GM06990 (cell line): ENCODE data around the gene CHAF1B.
"Not testable (repeated sequence)": the region's sequence is repeated elsewhere in the genome, so short reads cannot be mapped to it uniquely, and the experiment has no call there.

Experiments
- DNase-seq: peaks from one replicate; pipeline ENCODE4 v3.0.0-alpha.2; 2011; ENCODE audit not compliant: insufficient read length; ENCODE audit errors: extremely low read depth
- H3K27me3 ChIP-seq: replicated peaks from 2 replicates; pipeline ENCODE4 v1.6.0; 2011; ENCODE audit warnings: low read length; ENCODE audit not compliant: control insufficient read depth, insufficient read depth
- H3K36me3 ChIP-seq: 2 replicates; pipeline ENCODE4 v1.5.1; 2011; ENCODE audit warnings: low read length; ENCODE audit not compliant: control insufficient read depth, insufficient read depth
- H3K4me3 ChIP-seq: replicated peaks from 2 replicates; pipeline ENCODE4 v1.5.1; 2011; ENCODE audit warnings: low read depth, mild to moderate bottlenecking, control low read depth, low read length
- TF ChIP-seq, protein P1 (sequence below): IDR thresholded peaks from 2 replicates; pipeline ENCODE4 v1.5.1; 2011; ENCODE audit warnings: low read length, control low read depth, mild to moderate bottlenecking, inconsistent platforms; ENCODE audit not compliant: insufficient read depth, poor library complexity, severe bottlenecking

The CHAF1B gene

DNA sequence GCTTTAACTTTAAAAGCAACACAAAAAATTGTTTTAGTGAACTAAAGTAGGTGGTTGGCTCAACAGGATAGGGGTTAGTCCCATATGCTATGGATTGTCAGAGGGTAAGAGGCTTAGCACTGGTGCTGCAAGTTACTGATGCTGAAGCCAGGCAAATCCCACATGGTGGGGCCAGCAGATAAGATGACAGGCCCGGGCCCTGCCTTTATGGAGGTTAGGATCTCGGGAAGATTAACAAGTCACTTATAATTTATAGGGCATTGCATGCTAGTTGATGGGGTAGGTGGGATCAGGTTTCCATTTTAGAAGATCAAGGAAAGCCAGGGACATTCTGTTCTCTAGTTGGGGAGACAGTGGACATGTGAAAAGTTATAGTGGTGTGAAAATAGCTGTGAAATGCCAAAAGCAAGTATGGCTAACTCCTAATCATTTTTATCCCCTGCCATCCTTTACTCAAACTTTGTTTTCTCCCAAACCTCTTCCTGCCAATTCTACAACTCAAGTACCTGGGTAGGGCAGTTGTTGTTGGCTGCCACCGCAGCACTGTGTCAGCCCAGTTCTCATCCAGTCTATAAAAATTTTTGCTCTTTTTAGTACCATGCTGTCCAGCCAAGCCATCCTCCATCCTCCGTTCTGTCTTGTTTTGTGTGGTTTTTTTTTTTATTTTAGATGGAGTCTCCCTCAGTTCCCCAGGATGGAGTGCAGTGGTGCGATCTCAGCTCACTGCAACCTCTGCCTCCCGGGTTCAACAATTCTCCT is 10.3 kb downstream of the CHAF1B start:
- DNase-seq: no peak
- no peaks in the 10 kb centered on the region for H3K27me3 ChIP-seq
- TF ChIP-seq, protein P1, sequence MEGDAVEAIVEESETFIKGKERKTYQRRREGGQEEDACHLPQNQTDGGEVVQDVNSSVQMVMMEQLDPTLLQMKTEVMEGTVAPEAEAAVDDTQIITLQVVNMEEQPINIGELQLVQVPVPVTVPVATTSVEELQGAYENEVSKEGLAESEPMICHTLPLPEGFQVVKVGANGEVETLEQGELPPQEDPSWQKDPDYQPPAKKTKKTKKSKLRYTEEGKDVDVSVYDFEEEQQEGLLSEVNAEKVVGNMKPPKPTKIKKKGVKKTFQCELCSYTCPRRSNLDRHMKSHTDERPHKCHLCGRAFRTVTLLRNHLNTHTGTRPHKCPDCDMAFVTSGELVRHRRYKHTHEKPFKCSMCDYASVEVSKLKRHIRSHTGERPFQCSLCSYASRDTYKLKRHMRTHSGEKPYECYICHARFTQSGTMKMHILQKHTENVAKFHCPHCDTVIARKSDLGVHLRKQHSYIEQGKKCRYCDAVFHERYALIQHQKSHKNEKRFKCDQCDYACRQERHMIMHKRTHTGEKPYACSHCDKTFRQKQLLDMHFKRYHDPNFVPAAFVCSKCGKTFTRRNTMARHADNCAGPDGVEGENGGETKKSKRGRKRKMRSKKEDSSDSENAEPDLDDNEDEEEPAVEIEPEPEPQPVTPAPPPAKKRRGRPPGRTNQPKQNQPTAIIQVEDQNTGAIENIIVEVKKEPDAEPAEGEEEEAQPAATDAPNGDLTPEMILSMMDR: no peak
- no peak overlapping the region for H3K4me3 ChIP-seq
- H3K36me3 ChIP-seq: peaks cover 2% of the 10 kb centered on the region

DNA sequence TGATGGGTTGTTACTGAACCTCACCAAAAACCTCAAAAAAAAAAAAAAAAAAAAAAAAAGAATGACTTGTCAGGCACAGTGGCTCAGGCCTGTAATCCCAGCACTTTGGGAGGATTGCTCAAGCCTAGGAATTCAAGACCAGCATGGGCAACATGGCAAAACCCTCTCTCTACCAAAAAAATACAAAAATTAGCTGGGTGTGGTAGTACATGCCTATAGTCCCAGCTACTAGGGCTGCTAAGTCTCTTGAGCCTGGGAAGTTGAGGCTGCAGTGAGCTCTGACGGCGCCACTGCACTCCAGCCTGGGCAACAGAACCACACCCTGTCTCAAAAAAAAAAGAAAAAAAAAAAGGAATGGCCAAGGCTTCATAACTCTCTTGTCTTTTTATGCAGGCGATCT is 11.1 kb downstream of the CHAF1B start:
- H3K4me3 ChIP-seq: no peak overlapping the region
- DNase-seq: no peak
- H3K27me3 ChIP-seq: no peaks in the 10 kb centered on the region
- TF ChIP-seq, protein P1: no peak
- peaks cover 2% of the 10 kb centered on the region for H3K36me3 ChIP-seq

DNA sequence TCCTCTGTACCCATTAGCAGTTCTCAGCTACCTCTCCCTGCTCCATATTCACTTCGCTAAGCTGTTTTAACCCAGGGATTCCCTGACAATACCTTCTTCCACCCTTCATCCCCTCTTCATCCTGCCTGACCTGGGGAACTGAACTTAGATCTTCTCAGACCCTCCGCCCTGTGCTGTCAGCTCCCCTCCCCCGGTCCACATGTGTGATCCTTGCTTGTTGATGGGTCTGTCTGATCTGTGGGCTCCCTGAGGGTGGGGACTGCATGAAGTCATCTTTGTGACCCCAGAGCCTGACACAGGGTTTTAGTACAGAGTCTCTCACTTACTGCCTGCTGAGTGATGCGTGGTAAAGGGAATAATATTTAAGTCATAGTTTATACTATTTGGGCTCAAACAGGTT is 11.8 kb downstream of the CHAF1B start:
- H3K4me3 ChIP-seq: no peak overlapping the region
- peaks cover 2% of the 10 kb centered on the region for H3K36me3 ChIP-seq
- TF ChIP-seq, protein P1: no peak
- H3K27me3 ChIP-seq: no peaks in the 10 kb centered on the region
- DNase-seq: no peak

DNA sequence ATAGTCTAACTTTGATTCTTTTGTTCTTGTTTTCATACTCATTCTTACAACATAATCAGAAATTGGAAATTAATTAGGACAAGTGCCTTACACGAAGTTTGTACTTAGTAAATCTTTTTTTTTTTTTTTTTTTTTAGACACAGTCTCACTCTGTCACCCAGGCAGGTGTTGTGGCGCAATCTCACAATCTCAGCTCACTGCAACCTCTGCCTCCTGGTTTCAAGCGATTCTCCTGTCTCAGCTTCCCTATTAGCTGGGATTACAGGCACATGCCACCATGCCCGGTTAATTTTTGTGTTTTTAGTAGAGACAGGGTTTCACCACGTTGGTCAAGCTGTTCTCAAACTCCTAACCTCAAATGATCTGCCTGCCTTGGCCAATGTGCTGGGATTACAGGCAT is 12.4 kb downstream of the CHAF1B start:
- H3K4me3 ChIP-seq: no peak overlapping the region
- H3K36me3 ChIP-seq: peaks cover 2% of the 10 kb centered on the region
- TF ChIP-seq, protein P1: no peak
- no peaks in the 10 kb centered on the region for H3K27me3 ChIP-seq
- DNase-seq: no peak

DNA sequence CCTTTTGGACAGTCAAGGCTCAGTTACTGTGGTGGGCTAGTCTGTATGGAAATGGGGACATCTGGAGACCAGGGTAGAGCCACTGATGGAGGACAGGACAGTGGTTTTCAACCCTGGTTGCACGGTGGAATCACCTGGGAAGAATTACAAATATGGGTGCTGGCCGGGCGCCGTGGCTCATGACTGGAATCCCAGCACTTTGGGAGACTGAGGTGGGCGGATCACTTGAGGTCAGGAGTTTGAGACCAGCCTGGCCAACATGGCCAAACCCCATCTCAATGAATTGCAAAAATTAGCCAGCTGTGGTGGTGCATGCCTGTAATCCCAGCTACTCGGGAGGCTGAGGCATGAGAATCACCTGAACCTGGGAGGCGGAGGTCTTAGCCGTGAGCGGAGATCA is 14.5 kb downstream of the CHAF1B start:
- not testable (repeated sequence) for H3K4me3 ChIP-seq, H3K27me3 ChIP-seq, H3K36me3 ChIP-seq, DNase-seq

DNA sequence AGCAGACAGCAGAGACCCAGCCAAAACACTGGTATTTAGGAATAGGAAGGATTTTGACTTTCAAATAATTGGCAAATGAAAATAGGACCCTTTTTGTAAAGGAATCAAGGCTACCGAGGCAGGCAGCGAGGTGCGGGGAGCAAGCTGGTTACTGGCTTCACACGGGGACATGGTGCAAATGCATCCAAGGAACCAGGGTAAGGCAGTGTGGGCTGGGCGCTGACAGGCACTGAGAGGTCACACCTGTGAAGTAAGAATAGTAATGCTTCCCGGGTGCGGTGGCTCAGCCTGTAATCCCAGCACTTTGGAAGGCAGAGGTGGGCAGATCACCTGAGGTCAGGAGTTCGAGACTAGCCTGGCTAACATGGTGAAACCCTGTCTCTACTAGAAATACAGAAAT is 15.5 kb downstream of the CHAF1B start:
- TF ChIP-seq, protein P1: no peak
- Histone ChIP-seq H3K36me3 (peaks cover 6% of the 10 kb centered on the region), H3K27me3 (no peaks in the 10 kb centered on the region), H3K4me3 (no peak overlapping the region)
- no peak for DNase-seq
